ENCODE results near the gene MFF.

MFF gene

DNA sequence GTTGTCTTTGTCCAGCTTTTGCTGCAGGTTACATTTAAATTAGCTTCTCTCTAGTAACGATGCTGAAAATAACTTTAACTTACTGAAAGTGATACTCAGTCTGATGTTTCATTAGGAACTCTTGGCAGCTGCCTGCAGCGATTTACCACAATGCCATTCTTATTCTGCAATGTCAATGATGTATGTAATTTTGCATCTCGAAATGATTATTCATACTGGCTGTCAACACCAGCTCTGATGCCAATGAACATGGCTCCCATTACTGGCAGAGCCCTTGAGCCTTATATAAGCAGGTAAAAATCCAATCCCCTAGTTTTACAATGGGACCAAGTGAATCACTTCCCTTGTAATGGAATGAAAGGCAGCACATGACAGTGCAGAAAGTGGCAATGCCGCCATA is 16.3 kb upstream of the MFF start:
- H3F3A ChIP-seq (ENCODE audit: low read depth) = no peaks in the 10 kb centered on the region
- H4K20me1 ChIP-seq (ENCODE audit: insufficient read depth, low read length, poor library complexity, severe bottlenecking) = no peaks in the 10 kb centered on the region
- H3K9me2 ChIP-seq (replicated peaks; ENCODE audit: low read depth, low read length) = no peaks in the 10 kb centered on the region
- TF ChIP-seq EZH2phosphoT487 (IDR thresholded peaks at IDR 0.05; ENCODE audit: borderline replicate concordance) = no peak
- TF ChIP-seq CTCF (conservative IDR thresholded peaks at IDR 0.05; ENCODE audit: low read length) = no peak
- H3K4me2 ChIP-seq (ENCODE audit: low read depth, low read length, poor library complexity, severe bottlenecking) = no peak overlapping the region
- no peaks in the 10 kb centered on the region for H3K79me2 ChIP-seq (ENCODE audit: insufficient read depth, low read length)
- no peak overlapping the region for H3K4me3 ChIP-seq (ENCODE audit: low read length, poor library complexity, severe bottlenecking)
- H3K9me3 ChIP-seq (ENCODE audit: insufficient read depth, low read depth, low read length) = no peaks in the 10 kb centered on the region
- no peak overlapping the region for H3K9ac ChIP-seq (ENCODE audit: low read depth, low read length, poor library complexity, severe bottlenecking)
- H3K4me1 ChIP-seq (ENCODE audit: insufficient read depth, low read length, poor library complexity, severe bottlenecking) = no peaks in the 10 kb centered on the region
- H2AFZ ChIP-seq (ENCODE audit: low read length) = no peak overlapping the region
- H3K27me3 ChIP-seq (ENCODE audit: insufficient read depth, low read length, poor library complexity, severe bottlenecking) = no peaks in the 10 kb centered on the region
- no peaks in the 10 kb centered on the region for H3K36me3 ChIP-seq (ENCODE audit: insufficient read depth, low read length)

DNA sequence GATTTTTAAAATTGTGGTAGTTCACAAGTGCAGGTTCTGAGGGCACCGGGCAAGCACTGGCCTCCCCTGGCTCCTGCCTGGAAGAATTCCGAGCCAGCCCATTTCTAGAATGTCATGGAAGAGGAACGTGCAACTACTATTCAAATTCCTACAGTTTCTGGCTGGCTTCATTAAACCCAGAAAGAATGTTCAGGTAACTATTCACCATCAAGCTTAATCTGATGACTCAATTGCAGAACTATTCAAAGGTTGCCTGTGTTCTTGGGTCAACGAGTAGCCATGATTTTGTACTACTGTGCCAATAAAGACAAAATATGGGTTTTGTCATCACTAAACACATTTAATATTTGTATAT is 14.3 kb upstream of the MFF start:
- H3K4me3 ChIP-seq (ENCODE audit: low read length, poor library complexity, severe bottlenecking) = no peak overlapping the region
- no peaks in the 10 kb centered on the region for H4K20me1 ChIP-seq (ENCODE audit: insufficient read depth, low read length, poor library complexity, severe bottlenecking)
- no peaks in the 10 kb centered on the region for H3F3A ChIP-seq (ENCODE audit: low read depth)
- H3K9ac ChIP-seq (ENCODE audit: low read depth, low read length, poor library complexity, severe bottlenecking) = no peak overlapping the region
- H3K36me3 ChIP-seq (ENCODE audit: insufficient read depth, low read length) = no peaks in the 10 kb centered on the region
- no peaks in the 10 kb centered on the region for H3K9me2 ChIP-seq (replicated peaks; ENCODE audit: low read depth, low read length)
- no peaks in the 10 kb centered on the region for H3K9me3 ChIP-seq (ENCODE audit: insufficient read depth, low read depth, low read length)
- no peaks in the 10 kb centered on the region for H3K79me2 ChIP-seq (ENCODE audit: insufficient read depth, low read length)
- H3K4me1 ChIP-seq (ENCODE audit: insufficient read depth, low read length, poor library complexity, severe bottlenecking) = no peaks in the 10 kb centered on the region
- no peaks in the 10 kb centered on the region for H3K27me3 ChIP-seq (ENCODE audit: insufficient read depth, low read length, poor library complexity, severe bottlenecking)
- H3K4me2 ChIP-seq (ENCODE audit: low read depth, low read length, poor library complexity, severe bottlenecking) = no peak overlapping the region
- no peak overlapping the region for H2AFZ ChIP-seq (ENCODE audit: low read length)
- TF ChIP-seq CTCF (conservative IDR thresholded peaks at IDR 0.05; ENCODE audit: low read length) (no peak), EZH2phosphoT487 (IDR thresholded peaks at IDR 0.05; ENCODE audit: borderline replicate concordance) (no peak)

DNA sequence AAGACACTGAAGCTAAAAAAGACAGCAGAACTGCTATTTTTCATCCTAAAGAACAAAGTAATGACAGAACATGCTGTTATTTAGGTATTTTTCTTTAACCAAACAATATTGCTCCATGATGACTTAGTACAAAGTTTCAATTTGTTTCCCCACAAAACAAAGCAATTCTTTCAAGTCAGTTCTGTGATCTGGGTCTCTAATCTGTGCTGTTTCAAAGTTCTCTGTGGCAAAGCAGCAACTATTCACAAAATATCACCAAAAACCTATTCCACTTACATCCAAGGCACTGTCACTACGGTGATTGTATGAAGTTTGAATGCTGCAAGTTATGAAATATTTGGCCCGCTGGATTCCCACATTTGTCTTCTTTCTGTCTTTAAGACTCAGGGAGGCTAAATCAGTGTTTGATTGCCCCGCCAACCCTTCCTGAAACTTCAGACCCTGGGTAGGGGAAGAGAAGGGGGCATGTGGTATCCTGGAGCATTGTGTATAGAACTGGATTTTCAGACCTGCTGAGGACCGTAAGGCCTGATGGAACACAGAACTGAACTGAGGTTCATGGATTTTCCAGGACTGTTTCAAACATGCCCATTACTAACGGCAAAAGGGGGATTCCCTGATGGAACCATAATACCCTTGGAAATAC is 13.1 kb upstream of the MFF start:
- no peak for TF ChIP-seq CTCF (conservative IDR thresholded peaks at IDR 0.05; ENCODE audit: low read length)
- TF ChIP-seq EZH2phosphoT487 (IDR thresholded peaks at IDR 0.05; ENCODE audit: borderline replicate concordance) = no peak

More for the DNA sequence above, 13.1 kb upstream of the MFF start:
- Histone ChIP-seq H3K4me3 (ENCODE audit: low read length, poor library complexity, severe bottlenecking) (no peak overlapping the region), H3K4me1 (ENCODE audit: insufficient read depth, low read length, poor library complexity, severe bottlenecking) (no peaks in the 10 kb centered on the region), H3K36me3 (ENCODE audit: insufficient read depth, low read length) (no peaks in the 10 kb centered on the region), H4K20me1 (ENCODE audit: insufficient read depth, low read length, poor library complexity, severe bottlenecking) (no peaks in the 10 kb centered on the region), H3F3A (ENCODE audit: low read depth) (no peaks in the 10 kb centered on the region), H3K9me2 (replicated peaks; ENCODE audit: low read depth, low read length) (no peaks in the 10 kb centered on the region), H2AFZ (ENCODE audit: low read length) (no peak overlapping the region), H3K79me2 (ENCODE audit: insufficient read depth, low read length) (no peaks in the 10 kb centered on the region), H3K9ac (ENCODE audit: low read depth, low read length, poor library complexity, severe bottlenecking) (no peak overlapping the region), H3K27me3 (ENCODE audit: insufficient read depth, low read length, poor library complexity, severe bottlenecking) (no peaks in the 10 kb centered on the region), H3K4me2 (ENCODE audit: low read depth, low read length, poor library complexity, severe bottlenecking) (no peak overlapping the region), H3K9me3 (ENCODE audit: insufficient read depth, low read depth, low read length) (no peaks in the 10 kb centered on the region)
